ENCODE measurements around the gene CHM.

GRCh38 chrX:85870585-85870984 lies 176.8 kb downstream of the CHM start:
- TF ChIP-seq CTCF (conservative IDR thresholded peaks at IDR 0.05 in 1 of 2, IDR thresholded peaks at IDR 0.05 in 1 of 2; ENCODE audit: extremely low read depth in 1 of 2, insufficient read depth in 1 of 2, low read depth in 1 of 2, low read length in 2 of 2) (no peak), EZH2 (IDR thresholded peaks at IDR 0.05; ENCODE audit: borderline replicate concordance, low read length) (no peak)
